ENCODE data around the gene SLC25A15.
"Not testable (repeated sequence)": the region's sequence is repeated elsewhere in the genome, so short reads cannot be mapped to it uniquely, and the experiment has no call there.

Gene SLC25A15

GRCh38 chr13:40782971-40783370, 6.4 kb upstream of the SLC25A15 start:
- DNase-seq: not testable (repeated sequence)

- no peak for DNase-seq
These were observed 4.9 kb upstream of the SLC25A15 start for GRCh38 chr13:40784540-40784939.

GRCh38 chr13:40786568-40786996, 2.8 kb upstream of the SLC25A15 start:
- no peak for DNase-seq

- no peak for DNase-seq
These were observed 2.3 kb upstream of the SLC25A15 start for GRCh38 chr13:40787062-40787461.

- DNase-seq: not testable (repeated sequence)
These were observed 704 bp upstream of the SLC25A15 start for GRCh38 chr13:40788540-40789274.

- DNase-seq: no peak
These were observed 774 bp downstream of the SLC25A15 start for GRCh38 chr13:40790154-40790616.

GRCh38 chr13:40792284-40793051, 3.1 kb downstream of the SLC25A15 start:
- DNase-seq: no peak

GRCh38 chr13:40793339-40793738, 3.9 kb downstream of the SLC25A15 start:
- DNase-seq: no peak

GRCh38 chr13:40794414-40795368, 5.3 kb downstream of the SLC25A15 start:
- no peak for DNase-seq

GRCh38 chr13:40796649-40797048, 7.2 kb downstream of the SLC25A15 start:
- DNase-seq: no peak

- no peak for DNase-seq
These were observed 9.0 kb downstream of the SLC25A15 start for GRCh38 chr13:40798380-40798779.

- DNase-seq: no peak
These were observed 10.1 kb downstream of the SLC25A15 start for GRCh38 chr13:40799508-40799907.

GRCh38 chr13:40800559-40800958, 11.1 kb downstream of the SLC25A15 start:
- no peak for DNase-seq

GRCh38 chr13:40801255-40802217, 12.1 kb downstream of the SLC25A15 start:
- DNase-seq: no peak

GRCh38 chr13:40803316-40803715, 13.9 kb downstream of the SLC25A15 start:
- no peak for DNase-seq

- DNase-seq: no peak
These were observed 16.8 kb downstream of the SLC25A15 start for GRCh38 chr13:40806241-40806640.

GRCh38 chr13:40809471-40809870, 20.1 kb downstream of the SLC25A15 start:
- DNase-seq: no peak

- DNase-seq: no peak
These were observed 22.7 kb downstream of the SLC25A15 start for GRCh38 chr13:40812102-40812501.

- DNase-seq: no peak
These were observed 23.5 kb downstream of the SLC25A15 start for GRCh38 chr13:40812724-40813445.

- no peak for DNase-seq
These were observed 24.4 kb downstream of the SLC25A15 start for GRCh38 chr13:40813667-40814454.

All from activated T-cell treated with anti-CD3 and anti-CD28 coated beads, Interleukin-2, amount 50 U/mL, for 1 hour (primary cell).